ENCODE measurements around the gene ARID1B. TPM values are rescaled to one million over a fixed set of nuclear protein-coding genes. Genes with fewer than 3 reads are reported as not detected.

The ARID1B gene
- total and polyA plus RNA-seq, 9 of the 15 experiments (the other 6 are each of a cell fraction or from before 2014, with no cell fraction given), result 12.5 to 50.5 (median 25.8) TPM

DNA sequence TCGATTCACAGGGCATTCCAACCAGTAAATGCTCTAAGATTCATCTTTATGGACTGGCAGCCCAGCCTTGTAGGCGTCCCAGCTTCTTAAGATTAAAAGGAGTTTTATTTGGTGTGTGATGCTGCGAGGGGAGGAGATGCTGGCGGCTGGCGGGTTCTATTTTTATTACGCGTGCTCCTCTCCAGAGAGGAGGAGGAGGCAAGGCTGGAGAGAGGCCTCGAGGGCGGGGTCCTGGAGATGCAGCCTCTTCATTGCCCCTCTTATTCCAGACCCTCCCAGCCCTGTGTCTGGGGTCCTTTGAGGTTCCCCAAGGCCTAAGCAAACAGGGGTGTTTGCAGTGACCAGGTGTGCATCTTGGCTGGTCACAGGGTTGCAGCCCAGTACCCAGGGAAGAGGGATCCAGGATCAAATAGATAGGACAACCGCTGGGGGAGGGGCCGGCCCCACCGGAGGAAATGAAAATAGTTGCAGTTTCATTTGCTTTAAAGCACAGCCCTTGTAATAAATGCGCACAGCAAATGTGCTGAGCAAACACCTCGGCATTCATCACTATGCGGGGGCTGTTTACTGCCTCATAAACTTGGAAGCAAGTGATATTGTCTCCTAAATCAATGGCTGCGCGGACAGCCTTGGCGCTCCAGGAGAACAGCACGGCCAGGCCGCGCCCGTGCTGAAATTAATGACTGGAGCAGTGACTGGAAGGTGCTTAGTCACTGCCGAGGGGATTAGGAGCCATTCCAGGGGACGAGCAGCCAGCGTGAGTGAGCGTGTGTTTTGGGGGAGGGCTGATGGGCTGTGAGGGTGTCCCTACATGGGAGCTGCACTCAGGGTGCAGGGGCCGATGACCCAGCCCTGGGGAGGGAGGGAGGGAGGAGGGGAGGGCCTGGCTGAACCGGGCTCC, 463.1 kb downstream of the ARID1B start (continued):
- TF ChIP-seq ATF6 (CRISPR knock-in tag; IDR thresholded peaks at IDR 0.05) (no peak), DPF2 (IDR thresholded peaks at IDR 0.05) (peak; percentile 88), ZNF780A (CRISPR knock-in tag; IDR thresholded peaks at IDR 0.05) (no peak), CBX5 (IDR thresholded peaks at IDR 0.05; ENCODE audit: borderline replicate concordance, low read depth) (no peak), ZNF766 (CRISPR knock-in tag; conservative IDR thresholded peaks at IDR 0.05) (no peak), ZNF232 (CRISPR knock-in tag; IDR thresholded peaks at IDR 0.05) (no peak), ZNF140 (CRISPR knock-in tag; IDR thresholded peaks at IDR 0.05) (no peak), SMAD3 (CRISPR knock-in tag; conservative IDR thresholded peaks at IDR 0.05) (no peak), POLR2AphosphoS5 (IDR thresholded peaks at IDR 0.05; ENCODE audit: control insufficient read depth, insufficient read depth, low read depth, low read length) (peak; percentile 55; the same call in 1 of the 2 replicates), TAL1 (IDR thresholded peaks at IDR 0.05) (no peak), HEY1 (CRISPR knock-in tag; IDR thresholded peaks at IDR 0.05; ENCODE audit: borderline replicate concordance) (no peak), CTBP1 (IDR thresholded peaks at IDR 0.05; ENCODE audit: borderline replicate concordance) (peak; percentile 64; the same call in 1 of the 2 replicates), NKRF (IDR thresholded peaks at IDR 0.05; ENCODE audit: borderline replicate concordance) (no peak), ZNF316 (IDR thresholded peaks at IDR 0.05) (peak; percentile 95), ZNF696 (CRISPR knock-in tag; conservative IDR thresholded peaks at IDR 0.05) (no peak), ZC3H4 (CRISPR knock-in tag; IDR thresholded peaks at IDR 0.05; ENCODE audit: borderline replicate concordance) (no peak), SRSF9 (IDR thresholded peaks at IDR 0.05; ENCODE audit: borderline replicate concordance, low read depth, low read length) (no peak)
- TF ChIP-seq, protein P1, sequence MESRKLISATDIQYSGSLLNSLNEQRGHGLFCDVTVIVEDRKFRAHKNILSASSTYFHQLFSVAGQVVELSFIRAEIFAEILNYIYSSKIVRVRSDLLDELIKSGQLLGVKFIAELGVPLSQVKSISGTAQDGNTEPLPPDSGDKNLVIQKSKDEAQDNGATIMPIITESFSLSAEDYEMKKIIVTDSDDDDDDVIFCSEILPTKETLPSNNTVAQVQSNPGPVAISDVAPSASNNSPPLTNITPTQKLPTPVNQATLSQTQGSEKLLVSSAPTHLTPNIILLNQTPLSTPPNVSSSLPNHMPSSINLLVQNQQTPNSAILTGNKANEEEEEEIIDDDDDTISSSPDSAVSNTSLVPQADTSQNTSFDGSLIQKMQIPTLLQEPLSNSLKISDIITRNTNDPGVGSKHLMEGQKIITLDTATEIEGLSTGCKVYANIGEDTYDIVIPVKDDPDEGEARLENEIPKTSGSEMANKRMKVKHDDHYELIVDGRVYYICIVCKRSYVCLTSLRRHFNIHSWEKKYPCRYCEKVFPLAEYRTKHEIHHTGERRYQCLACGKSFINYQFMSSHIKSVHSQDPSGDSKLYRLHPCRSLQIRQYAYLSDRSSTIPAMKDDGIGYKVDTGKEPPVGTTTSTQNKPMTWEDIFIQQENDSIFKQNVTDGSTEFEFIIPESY (CRISPR knock-in tag; IDR thresholded peaks at IDR 0.05), result 0 out of 2 replicates have a peak, but pooled peaks have one; percentile 25
- TF ChIP-seq, protein P2, sequence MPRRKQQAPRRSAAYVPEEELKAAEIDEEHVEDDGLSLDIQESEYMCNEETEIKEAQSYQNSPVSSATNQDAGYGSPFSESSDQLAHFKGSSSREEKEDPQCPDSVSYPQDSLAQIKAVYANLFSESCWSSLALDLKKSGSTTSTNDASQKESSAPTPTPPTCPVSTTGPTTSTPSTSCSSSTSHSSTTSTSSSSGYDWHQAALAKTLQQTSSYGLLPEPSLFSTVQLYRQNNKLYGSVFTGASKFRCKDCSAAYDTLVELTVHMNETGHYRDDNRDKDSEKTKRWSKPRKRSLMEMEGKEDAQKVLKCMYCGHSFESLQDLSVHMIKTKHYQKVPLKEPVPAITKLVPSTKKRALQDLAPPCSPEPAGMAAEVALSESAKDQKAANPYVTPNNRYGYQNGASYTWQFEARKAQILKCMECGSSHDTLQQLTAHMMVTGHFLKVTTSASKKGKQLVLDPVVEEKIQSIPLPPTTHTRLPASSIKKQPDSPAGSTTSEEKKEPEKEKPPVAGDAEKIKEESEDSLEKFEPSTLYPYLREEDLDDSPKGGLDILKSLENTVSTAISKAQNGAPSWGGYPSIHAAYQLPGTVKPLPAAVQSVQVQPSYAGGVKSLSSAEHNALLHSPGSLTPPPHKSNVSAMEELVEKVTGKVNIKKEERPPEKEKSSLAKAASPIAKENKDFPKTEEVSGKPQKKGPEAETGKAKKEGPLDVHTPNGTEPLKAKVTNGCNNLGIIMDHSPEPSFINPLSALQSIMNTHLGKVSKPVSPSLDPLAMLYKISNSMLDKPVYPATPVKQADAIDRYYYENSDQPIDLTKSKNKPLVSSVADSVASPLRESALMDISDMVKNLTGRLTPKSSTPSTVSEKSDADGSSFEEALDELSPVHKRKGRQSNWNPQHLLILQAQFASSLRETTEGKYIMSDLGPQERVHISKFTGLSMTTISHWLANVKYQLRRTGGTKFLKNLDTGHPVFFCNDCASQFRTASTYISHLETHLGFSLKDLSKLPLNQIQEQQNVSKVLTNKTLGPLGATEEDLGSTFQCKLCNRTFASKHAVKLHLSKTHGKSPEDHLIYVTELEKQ (CRISPR knock-in tag; IDR thresholded peaks at IDR 0.05), result no peak
